BJ (cell line): ENCODE results near the gene CIRBP. TPM values are rescaled to one million over a fixed set of nuclear protein-coding genes. Genes with fewer than 3 reads are reported as not detected.

ENCODE experiments used
- CTCF ChIA-PET: fragments of 350-600 bp; formaldehyde crosslinking; extraction: SDS; loops from one replicate; lab custom pipeline; 2021; ENCODE audit warnings: antibody characterized with exemption, inconsistent platforms; lab: Yijun Ruan, JAX
- POLR2A ChIA-PET: fragments of 300-600 bp; sonication (Branson Sonifier 250); formaldehyde crosslinking; extraction: SDS; loops from one replicate; lab custom pipeline; 2021; ENCODE audit warnings: antibody characterized with exemption; lab: Charles Lee
- DNase-seq: peaks from one replicate; pipeline ENCODE4 v3.0.0-alpha.2; 2011; ENCODE audit warnings: low read depth
- H3K27me3 ChIP-seq: 2 replicates; pipeline ENCODE4 v1.6.0; 2011; ENCODE audit warnings: low read length; ENCODE audit not compliant: control insufficient read depth, insufficient read depth
- H3K36me3 ChIP-seq: 2 replicates; pipeline ENCODE4 v1.5.1; 2011; ENCODE audit warnings: low read length; ENCODE audit not compliant: control insufficient read depth, insufficient read depth
- H3K4me3 ChIP-seq: 2 replicates; pipeline ENCODE4 v1.5.1; 2011; ENCODE audit warnings: low read depth, mild to moderate bottlenecking, control low read depth, low read length
- CTCF ChIP-seq: IDR thresholded peaks from 2 replicates; pipeline ENCODE4 v1.5.1; 2011; ENCODE audit warnings: low read depth, mild to moderate bottlenecking, control low read depth, inconsistent platforms, low read length, moderate library complexity; ENCODE audit not compliant: insufficient read depth
- polyA plus RNA-seq: library from polyadenylated mRNA; depleted of rRNA; stranded (reverse); fragments of >200 nt; gene quantifications from 2 replicates; pipeline ENCODE4 v1.2.3, GENCODE V29; 2011

The CIRBP gene
- polyA plus RNA-seq, 1 experiment: 342 TPM

GRCh38 chr19:1230783-1231489 is 38.2 kb upstream of the CIRBP start:
- H3K27me3 ChIP-seq: no peaks in the 10 kb centered on the region
- no peak overlapping the region for H3K4me3 ChIP-seq
- no peak for TF ChIP-seq CTCF
- ChIA-PET POLR2A (no interaction called here), CTCF (interaction anchor here (0.9 kb wide), 1 partner anchor 10 kb away, joined by 3 read pairs; no protein-coding TSS in a partner anchor)
- H3K36me3 ChIP-seq: peaks cover 18% of the 10 kb centered on the region
- no peak for DNase-seq

GRCh38 chr19:1231729-1232637 is 37.1 kb upstream of the CIRBP start:
- POLR2A ChIA-PET: interaction anchor here (0.6 kb wide), 1 partner anchor 38 kb away, joined by 13 read pairs; no protein-coding TSS in a partner anchor
- Histone ChIP-seq H3K27me3 (no peaks in the 10 kb centered on the region), H3K4me3 (no peak overlapping the region), H3K36me3 (peaks cover 10% of the 10 kb centered on the region)
- no peak for TF ChIP-seq CTCF
- CTCF ChIA-PET: interaction anchor here (0.9 to 1.8 kb wide), 2 partner anchors 9 to 11 kb away, joined by 3 to 8 read pairs; no protein-coding TSS in a partner anchor
- DNase-seq: no peak

GRCh38 chr19:1232652-1233072 is 36.5 kb upstream of the CIRBP start:
- DNase-seq: no peak
- H3K4me3 ChIP-seq: no peak overlapping the region
- ChIA-PET CTCF (interaction anchor here (0.9 to 1.8 kb wide), 2 partner anchors 9 to 12 kb away, joined by 3 to 8 read pairs; no protein-coding TSS in a partner anchor), POLR2A (interaction anchor here (0.6 kb wide), 1 partner anchor 37 kb away, joined by 13 read pairs; no protein-coding TSS in a partner anchor)
- no peak for TF ChIP-seq CTCF
- peaks cover 10% of the 10 kb centered on the region for H3K36me3 ChIP-seq
- H3K27me3 ChIP-seq: no peaks in the 10 kb centered on the region

GRCh38 chr19:1233115-1233667 is 35.9 kb upstream of the CIRBP start:
- peaks cover 10% of the 10 kb centered on the region for H3K36me3 ChIP-seq
- TF ChIP-seq CTCF: no peak
- ChIA-PET POLR2A (no interaction called here), CTCF (interaction anchor here (1.8 kb wide), 1 partner anchor 10 kb away, joined by 8 read pairs; no protein-coding TSS in a partner anchor)
- H3K27me3 ChIP-seq: no peaks in the 10 kb centered on the region
- no peak for DNase-seq
- no peak overlapping the region for H3K4me3 ChIP-seq
